ENCODE results near the gene GSTM2.

GSTM2 gene

DNA sequence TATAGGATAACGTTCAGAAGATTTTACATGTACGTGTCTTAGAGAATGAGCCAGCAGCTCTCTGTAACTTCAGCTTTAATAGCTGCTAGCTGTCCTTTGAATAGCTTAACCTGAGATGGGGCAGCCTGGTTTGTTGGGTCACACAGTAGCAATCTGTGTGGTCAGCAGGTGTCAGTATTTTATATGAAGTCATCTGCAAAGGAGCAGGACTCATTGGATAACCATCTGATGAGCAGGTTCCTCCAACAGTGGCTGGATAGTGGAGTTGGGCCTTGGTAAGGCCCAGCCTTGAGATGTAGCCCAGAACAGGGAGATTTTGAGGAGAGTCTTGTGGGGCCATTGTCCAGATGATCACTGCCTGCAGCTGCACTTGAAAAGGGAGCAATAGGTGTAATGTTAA lies 50.6 kb downstream of the GSTM2 start:
- DNase-seq, result no peak

DNA sequence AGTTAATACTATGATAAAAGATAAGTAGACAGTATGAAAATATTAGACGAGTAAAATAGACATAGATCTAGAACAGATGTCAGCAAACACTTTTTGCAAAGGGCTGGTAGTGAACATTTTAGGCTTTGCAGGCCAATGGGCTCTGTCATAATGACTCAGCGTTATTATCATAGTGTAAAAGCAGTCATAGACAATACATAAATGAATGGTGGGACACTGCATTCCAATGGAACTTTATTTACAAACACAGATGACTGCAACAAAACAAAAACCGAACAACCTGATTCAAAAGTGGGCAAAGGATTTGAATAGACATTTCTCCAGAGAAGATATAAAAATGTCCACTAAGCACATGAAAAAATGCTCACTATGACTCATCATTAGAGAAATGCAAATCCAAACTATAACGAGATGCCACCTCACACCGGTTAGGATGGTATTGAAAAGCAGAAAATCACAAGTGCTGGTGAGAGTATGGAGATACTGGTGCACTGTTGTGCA lies 51.5 kb downstream of the GSTM2 start:
- DNase-seq, result no peak

DNA sequence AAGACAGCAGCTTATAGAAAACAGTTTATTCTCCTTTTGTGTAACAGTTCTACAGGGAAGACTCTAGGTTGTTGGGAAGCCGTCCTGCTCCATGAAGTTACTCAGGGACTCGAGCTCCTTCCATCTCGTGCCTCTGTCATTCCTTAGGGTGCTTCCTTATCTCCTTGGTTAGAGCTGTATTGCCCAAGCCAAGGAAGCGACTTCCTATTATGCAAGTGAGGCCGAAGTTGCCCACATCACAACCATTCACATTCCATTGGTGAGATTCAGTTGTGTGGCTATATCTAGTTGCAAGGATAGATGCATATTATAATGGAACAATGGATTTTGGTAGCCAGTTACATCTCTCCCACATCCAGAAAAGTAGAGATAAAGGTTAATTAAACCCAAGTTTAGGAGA lies 53.2 kb downstream of the GSTM2 start:
- no peak for DNase-seq

DNA sequence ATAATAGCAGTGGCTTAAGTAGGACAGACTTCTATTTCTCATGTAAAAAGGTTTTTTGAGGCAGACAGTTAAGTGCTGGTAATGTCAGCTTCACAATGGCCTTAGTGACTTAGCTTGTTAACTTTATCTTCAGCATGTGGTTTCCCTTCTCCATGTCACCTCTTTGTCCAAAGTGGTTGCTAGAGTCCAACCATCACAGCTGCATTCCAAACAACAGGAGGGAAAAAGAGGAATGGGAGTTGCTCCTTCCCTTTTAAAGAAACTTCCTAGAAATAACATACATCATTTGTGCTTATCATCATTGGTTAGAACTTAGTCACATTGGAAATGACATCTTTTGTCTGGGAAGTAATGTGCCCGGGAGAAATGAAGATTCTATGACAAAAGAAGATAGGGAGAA lies 54.1 kb downstream of the GSTM2 start:
- DNase-seq, result no peak

DNA sequence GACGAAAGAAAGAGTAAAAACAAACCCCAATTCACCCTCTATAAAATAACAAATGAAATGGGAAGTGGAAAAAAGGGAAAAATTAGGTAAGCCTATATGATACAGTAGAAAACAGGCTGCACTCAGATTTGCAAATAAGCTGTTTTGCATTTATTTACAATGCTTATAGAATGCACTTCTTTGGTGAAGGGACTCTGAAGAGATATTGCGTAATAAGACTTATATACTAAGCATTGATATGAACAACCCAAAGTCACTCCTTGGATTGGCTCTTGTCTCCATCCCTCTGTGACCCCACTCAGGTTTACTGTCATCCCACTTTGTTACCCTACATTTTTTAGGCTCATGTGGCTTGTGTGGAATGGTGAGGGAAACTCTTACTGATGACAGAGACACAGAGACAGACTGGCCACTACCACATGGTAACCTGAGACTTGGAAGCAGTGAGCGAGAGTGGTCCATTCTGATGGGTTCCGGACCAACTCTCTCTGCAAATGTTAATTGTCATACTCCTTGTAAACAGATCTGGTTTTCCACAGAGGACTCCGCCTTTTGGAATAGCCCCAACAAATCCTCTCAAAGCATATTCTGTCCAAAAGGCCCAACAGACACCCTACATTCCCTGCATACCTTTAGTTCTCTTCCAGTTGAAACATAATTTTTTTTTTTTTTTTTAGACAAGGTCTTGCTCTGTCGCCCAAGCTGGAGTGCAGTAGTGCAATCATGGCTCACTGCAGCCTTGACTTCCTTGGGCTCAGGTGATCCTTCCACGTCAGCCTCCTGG lies 55.2 kb downstream of the GSTM2 start:
- DNase-seq, result no peak
